K562 (cell line): Measurements from ENCODE around the gene CDC6.
"Not testable (repeated sequence)": the region's sequence is repeated elsewhere in the genome, so short reads cannot be mapped to it uniquely, and the experiment has no call there.

Experiments used
- CTBP1 ChIP-seq: fragments of 450-650 bp; IDR thresholded peaks from 2 replicates; pipeline ENCODE4 v1.6.1; 2016; ENCODE audit warnings: borderline replicate concordance
- CUX1 ChIP-seq: fragments of 200-800 bp; sonication (Bioruptor generic); IDR thresholded peaks from 2 replicates; pipeline ENCODE4 v1.6.1; 2016; ENCODE audit warnings: missing genetic modification characterization, missing compliant biosample characterization
- JUND ChIP-seq, 2 experiments: IDR thresholded peaks; 2 replicates in 1 of 2; 3 replicates in 1 of 2; pipeline ENCODE4 v1.6.1; 2011; ENCODE audit warnings: borderline replicate concordance in 2 of 2, low read depth in 2 of 2, low read length in 2 of 2, improper control_type of control experiment in 1 of 2, missing biosample characterization in 1 of 2, missing genetic modification characterization in 1 of 2, missing genetic modification reagents in 1 of 2
- MXI1 ChIP-seq: IDR thresholded peaks from 2 replicates; pipeline ENCODE4 v1.6.1; 2011; ENCODE audit warnings: low read depth, mild to moderate bottlenecking, improper control_type of control experiment, low read length
- NR3C1 ChIP-seq: sonication (generic); formaldehyde crosslinking; IDR thresholded peaks from 2 replicates; pipeline ENCODE4 v1.8.1; 2022; ENCODE audit warnings: missing genetic modification reagents
- PTBP1 ChIP-seq: fragments of 200-400 bp; formaldehyde crosslinking; IDR thresholded peaks from 2 replicates; pipeline ENCODE4 v1.6.1; 2017; ENCODE audit warnings: low read depth, low read length
- RCOR1 ChIP-seq, 2 experiments: IDR thresholded peaks; 2 replicates each; pipeline ENCODE4 v1.6.1; 2012; ENCODE audit warnings: low read depth in 2 of 2, low read length in 2 of 2, borderline replicate concordance in 1 of 2, improper control_type of control experiment in 1 of 2
- RERE ChIP-seq: sonication (generic); formaldehyde crosslinking; IDR thresholded peaks from 2 replicates; pipeline ENCODE4 v1.8.0; 2023; ENCODE audit warnings: missing genetic modification reagents, mild to moderate bottlenecking, borderline replicate concordance
- RFX1 ChIP-seq: fragments of 450-650 bp; IDR thresholded peaks from 2 replicates; pipeline ENCODE4 v1.6.1; 2016; ENCODE audit warnings: mild to moderate bottlenecking, moderate library complexity
- SNRNP70 ChIP-seq: fragments of 200-400 bp; formaldehyde crosslinking; optimal IDR thresholded peaks from 2 replicates; pipeline ENCODE3; 2017; ENCODE audit warnings: low read depth, low read length
- TF ChIP-seq, protein P1 (sequence below), 3 experiments: IDR thresholded peaks in 2 of 3; conservative IDR thresholded peaks in 1 of 3; 2 replicates each; pipeline ENCODE4 v1.5.1; 2011 to 2012; ENCODE audit warnings: low read length in 3 of 3, mild to moderate bottlenecking in 3 of 3, control low read depth in 2 of 3, improper control_type of control experiment in 1 of 3, inconsistent platforms in 1 of 3, low read depth in 1 of 3, mixed read lengths in 1 of 3, moderate library complexity in 1 of 3; ENCODE audit not compliant: insufficient read depth in 2 of 3
- TF ChIP-seq, protein P2 (sequence below): fragments of 250-450 bp; sonication (Bioruptor Pico); IDR thresholded peaks from 2 replicates; pipeline ENCODE4 v1.8.0; 2021; ENCODE audit warnings: mild to moderate bottlenecking, moderate library complexity

DNA sequence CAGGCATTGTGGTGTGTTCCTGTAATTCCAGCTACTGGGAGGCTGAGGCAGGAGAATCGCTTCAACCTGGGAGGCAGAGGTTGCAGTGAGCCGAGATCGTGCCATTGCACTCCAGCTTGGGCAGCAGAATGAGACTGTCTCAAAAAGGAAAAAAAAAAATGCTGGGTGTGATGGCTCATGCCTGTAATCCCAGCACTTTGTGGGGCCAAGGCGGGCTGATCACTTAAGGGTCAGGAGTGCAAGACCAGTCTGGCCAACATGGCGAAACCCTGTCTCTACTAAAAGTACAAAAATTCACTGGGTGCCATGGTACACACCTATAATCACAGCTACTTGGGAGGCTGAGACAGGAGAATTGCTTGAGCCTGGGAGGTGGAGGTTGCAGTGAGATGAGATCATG, 17.2 kb downstream of the CDC6 start:
- TF ChIP-seq SNRNP70; RCOR1 (IDR thresholded peaks at IDR 0.05; ENCODE audit: borderline replicate concordance in 1 of 2, low read depth in 2 of 2, low read length in 2 of 2); NR3C1 (CRISPR knock-in tag); CTBP1; JUND (IDR thresholded peaks at IDR 0.05; ENCODE audit: borderline replicate concordance, low read depth, low read length); JUND (tag; IDR thresholded peaks at IDR 0.05; ENCODE audit: borderline replicate concordance, low read depth, low read length); PTBP1; MXI1; RFX1; RERE (CRISPR knock-in tag); CUX1: not testable (repeated sequence)
- TF ChIP-seq, protein P1, sequence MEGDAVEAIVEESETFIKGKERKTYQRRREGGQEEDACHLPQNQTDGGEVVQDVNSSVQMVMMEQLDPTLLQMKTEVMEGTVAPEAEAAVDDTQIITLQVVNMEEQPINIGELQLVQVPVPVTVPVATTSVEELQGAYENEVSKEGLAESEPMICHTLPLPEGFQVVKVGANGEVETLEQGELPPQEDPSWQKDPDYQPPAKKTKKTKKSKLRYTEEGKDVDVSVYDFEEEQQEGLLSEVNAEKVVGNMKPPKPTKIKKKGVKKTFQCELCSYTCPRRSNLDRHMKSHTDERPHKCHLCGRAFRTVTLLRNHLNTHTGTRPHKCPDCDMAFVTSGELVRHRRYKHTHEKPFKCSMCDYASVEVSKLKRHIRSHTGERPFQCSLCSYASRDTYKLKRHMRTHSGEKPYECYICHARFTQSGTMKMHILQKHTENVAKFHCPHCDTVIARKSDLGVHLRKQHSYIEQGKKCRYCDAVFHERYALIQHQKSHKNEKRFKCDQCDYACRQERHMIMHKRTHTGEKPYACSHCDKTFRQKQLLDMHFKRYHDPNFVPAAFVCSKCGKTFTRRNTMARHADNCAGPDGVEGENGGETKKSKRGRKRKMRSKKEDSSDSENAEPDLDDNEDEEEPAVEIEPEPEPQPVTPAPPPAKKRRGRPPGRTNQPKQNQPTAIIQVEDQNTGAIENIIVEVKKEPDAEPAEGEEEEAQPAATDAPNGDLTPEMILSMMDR (IDR thresholded peaks at IDR 0.05 in 2 of 3, conservative IDR thresholded peaks at IDR 0.05 in 1 of 3; ENCODE audit: insufficient read depth in 2 of 3, low read depth in 1 of 3, low read length in 3 of 3) = not testable (repeated sequence)
- TF ChIP-seq, protein P2, sequence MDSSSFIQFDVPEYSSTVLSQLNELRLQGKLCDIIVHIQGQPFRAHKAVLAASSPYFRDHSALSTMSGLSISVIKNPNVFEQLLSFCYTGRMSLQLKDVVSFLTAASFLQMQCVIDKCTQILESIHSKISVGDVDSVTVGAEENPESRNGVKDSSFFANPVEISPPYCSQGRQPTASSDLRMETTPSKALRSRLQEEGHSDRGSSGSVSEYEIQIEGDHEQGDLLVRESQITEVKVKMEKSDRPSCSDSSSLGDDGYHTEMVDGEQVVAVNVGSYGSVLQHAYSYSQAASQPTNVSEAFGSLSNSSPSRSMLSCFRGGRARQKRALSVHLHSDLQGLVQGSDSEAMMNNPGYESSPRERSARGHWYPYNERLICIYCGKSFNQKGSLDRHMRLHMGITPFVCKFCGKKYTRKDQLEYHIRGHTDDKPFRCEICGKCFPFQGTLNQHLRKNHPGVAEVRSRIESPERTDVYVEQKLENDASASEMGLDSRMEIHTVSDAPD (CRISPR knock-in tag) = not testable (repeated sequence)
